Subcutaneous adipose tissue (tissue), 4 donors: ENCODE measurements around the gene VRK1. TPM values are rescaled to one million over a fixed set of nuclear protein-coding genes. Genes with fewer than 3 reads are reported as not detected.

ENCODE experiments used
- total RNA-seq, 4 donors: library from RNA; depleted of rRNA; stranded (reverse); fragments of >200 nt; gene quantifications; one replicate each; pipeline ENCODE4 v1.1.0, GENCODE V29; 2016
- TF ChIP-seq, protein P1 (sequence below): fragments of 450-650 bp; IDR thresholded peaks from one replicate; pipeline ENCODE4 v1.5.1; 2016; ENCODE audit warnings: low read depth, mild to moderate bottlenecking, control low read depth, antibody characterized with exemption, moderate library complexity

Gene VRK1
- total RNA-seq, 4 donors from 2014 or later = 13.6 to 16.5 (median 14.2) TPM

DNA sequence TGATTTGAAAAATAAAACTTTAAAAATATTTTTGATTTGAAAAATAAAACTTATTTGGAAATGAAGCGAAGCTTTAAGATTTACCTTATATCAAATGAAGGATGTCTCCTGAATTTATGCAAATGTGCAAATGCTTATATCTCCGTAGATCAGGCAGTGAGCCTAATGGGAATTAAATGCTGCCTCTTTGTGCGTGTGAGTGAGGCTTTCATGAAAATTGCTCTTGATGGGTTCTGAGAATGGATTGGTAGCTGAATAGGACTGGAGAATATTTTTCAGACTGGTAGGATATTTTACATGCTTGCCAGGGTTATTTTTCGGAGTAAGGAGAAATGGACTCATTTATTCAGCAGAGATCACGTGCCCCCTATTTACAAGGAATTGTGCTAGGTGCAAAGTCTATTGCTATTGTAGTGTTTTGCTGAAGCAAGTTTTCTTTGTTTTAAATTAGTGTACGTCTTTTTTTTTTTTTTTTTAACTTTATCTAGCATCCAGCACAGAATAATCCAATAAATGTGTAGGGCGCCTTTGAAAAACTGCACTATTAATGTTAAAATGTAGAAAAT lies 2.4 kb downstream of the VRK1 start:
- TF ChIP-seq, protein P1, sequence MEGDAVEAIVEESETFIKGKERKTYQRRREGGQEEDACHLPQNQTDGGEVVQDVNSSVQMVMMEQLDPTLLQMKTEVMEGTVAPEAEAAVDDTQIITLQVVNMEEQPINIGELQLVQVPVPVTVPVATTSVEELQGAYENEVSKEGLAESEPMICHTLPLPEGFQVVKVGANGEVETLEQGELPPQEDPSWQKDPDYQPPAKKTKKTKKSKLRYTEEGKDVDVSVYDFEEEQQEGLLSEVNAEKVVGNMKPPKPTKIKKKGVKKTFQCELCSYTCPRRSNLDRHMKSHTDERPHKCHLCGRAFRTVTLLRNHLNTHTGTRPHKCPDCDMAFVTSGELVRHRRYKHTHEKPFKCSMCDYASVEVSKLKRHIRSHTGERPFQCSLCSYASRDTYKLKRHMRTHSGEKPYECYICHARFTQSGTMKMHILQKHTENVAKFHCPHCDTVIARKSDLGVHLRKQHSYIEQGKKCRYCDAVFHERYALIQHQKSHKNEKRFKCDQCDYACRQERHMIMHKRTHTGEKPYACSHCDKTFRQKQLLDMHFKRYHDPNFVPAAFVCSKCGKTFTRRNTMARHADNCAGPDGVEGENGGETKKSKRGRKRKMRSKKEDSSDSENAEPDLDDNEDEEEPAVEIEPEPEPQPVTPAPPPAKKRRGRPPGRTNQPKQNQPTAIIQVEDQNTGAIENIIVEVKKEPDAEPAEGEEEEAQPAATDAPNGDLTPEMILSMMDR = no peak

GRCh38 chr14:96801931-96802330 lies 4.7 kb downstream of the VRK1 start:
- TF ChIP-seq, protein P1 = no peak

DNA sequence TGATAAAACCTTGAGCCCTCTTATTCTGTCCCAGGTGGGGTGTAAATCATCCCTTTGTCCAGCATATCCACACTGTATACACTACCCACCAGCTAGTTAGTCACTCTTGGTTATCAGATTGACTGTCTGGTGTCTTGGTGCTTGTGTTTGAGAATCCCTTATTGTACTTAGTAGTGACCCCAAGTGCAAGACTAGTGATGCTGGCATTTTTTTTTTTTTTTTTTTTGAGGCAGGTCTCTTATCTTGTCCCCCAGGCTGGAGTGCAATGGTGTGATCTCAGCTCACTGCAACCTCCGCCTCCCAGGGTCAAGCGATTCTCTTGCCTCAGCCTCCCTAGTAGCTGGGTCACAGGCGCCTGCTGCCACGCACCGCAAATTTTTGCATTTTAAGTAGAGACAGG lies 5.8 kb downstream of the VRK1 start:
- TF ChIP-seq, protein P1 = no peak

- TF ChIP-seq, protein P1 = no peak
Observed at GRCh38 chr14:96803958-96804357, 6.8 kb downstream of the VRK1 start.

- TF ChIP-seq, protein P1 = no peak
Observed at GRCh38 chr14:96804895-96805294, 7.7 kb downstream of the VRK1 start.

- TF ChIP-seq, protein P1 = no peak
Observed at GRCh38 chr14:96805956-96806355, 8.8 kb downstream of the VRK1 start.

DNA sequence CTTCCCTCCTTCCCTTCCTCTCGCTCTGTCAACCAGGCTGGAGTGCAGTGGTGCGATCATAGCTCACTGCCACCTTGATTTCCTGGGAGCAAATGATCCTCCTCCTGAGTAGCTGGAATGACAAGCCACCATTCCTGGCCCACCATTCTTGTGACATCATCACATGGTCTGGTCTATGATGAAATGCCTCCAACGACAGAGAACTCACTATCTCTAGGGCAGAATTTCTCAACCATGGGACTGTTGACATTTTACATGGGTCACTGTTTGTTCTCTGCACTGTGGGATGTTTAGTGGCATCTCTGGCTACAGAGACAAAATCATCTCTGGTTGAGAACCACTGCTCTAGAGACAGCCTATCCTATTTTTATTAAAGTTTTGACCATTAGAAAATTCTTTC lies 9.7 kb downstream of the VRK1 start:
- TF ChIP-seq, protein P1 = no peak
